HCT116 (cell line): ENCODE data around the gene LDHAL6B. TPM values are rescaled to one million over a fixed set of nuclear protein-coding genes. Genes with fewer than 3 reads are reported as not detected.

Experiments
- ATAC-seq: fragments of 200-7000 bp; cut with Tn5 transposase; 2 replicates; pipeline ENCODE4 v1.9.1; 2020; ENCODE audit warnings: mild to moderate bottlenecking, moderate library complexity
- BruUV-seq: library from RNA; stranded (reverse); fragments of 400-500 nt; replicated peaks from 2 replicates; lab custom pipeline; 2021; lab: Mats Ljungman, UMichigan
- CTCF ChIA-PET: fragments of 300-600 bp; sonication (Branson Sonifier 250); formaldehyde crosslinking; loops from one replicate; lab custom pipeline; 2021; ENCODE audit warnings: antibody characterized with exemption; lab: Charles Lee
- POLR2A ChIA-PET: fragments of 300-600, 350-600 bp; sonication (Branson Sonifier 250); formaldehyde crosslinking; loops from one replicate; lab custom pipeline; 2021; ENCODE audit warnings: antibody characterized with exemption; lab: Charles Lee
- RAD21 ChIA-PET, 2 experiments: fragments of 300-600 bp; sonication (Branson Sonifier 250); formaldehyde crosslinking; loops; one replicate each; lab custom pipeline; 2023; ENCODE audit warnings: low total read pairs in 2 of 2; ENCODE audit not compliant: uncharacterized antibody in 2 of 2, unreplicated experiment in 2 of 2, low non-redundant PET in 1 of 2; lab: Charles Lee
- DNase-seq: peaks from one replicate; pipeline ENCODE4 v3.0.0-alpha.2; 2010; ENCODE audit warnings: low read depth, low spot score
- H2AFZ ChIP-seq: fragments of 200-600 bp; shearing (Covaris generic), sonication (generic); 2 replicates; pipeline ENCODE4 v1.6.1; 2017; ENCODE audit warnings: low read depth, mixed run types, mixed read lengths, antibody characterized with exemption, low read length; ENCODE audit not compliant: poor library complexity, severe bottlenecking
- H3K27ac ChIP-seq: 2 replicates; pipeline ENCODE4 v1.5.1; 2012; ENCODE audit warnings: low read depth, low read length
- H3K27me3 ChIP-seq: fragments of 200-600 bp; sonication (generic); 2 replicates; pipeline ENCODE4 v1.6.1; 2016; ENCODE audit warnings: mixed run types, low read length, mixed read lengths; ENCODE audit not compliant: insufficient read depth
- H3K36me3 ChIP-seq, 2 experiments: fragments of 200-500 bp in 1 of 2; fragments of 200-600 bp in 1 of 2; sonication (Bioruptor generic) in 1 of 2; sonication (generic) in 1 of 2; 2 replicates each; pipeline versions ENCODE4 v1.5.1 to v1.6.1; 2014 to 2016; ENCODE audit warnings: low read length in 2 of 2, inconsistent platforms in 1 of 2, mixed read lengths in 1 of 2, mixed run types in 1 of 2; ENCODE audit not compliant: insufficient read depth in 2 of 2, control insufficient read depth in 1 of 2
- H3K4me1 ChIP-seq, 2 experiments: fragments of 200-600 bp in 1 of 2; sonication (generic) in 1 of 2; 2 replicates each; pipeline versions ENCODE4 v1.5.1 to v1.6.1; 2012 to 2017; ENCODE audit warnings: low read length in 2 of 2, inconsistent platforms in 1 of 2, mild to moderate bottlenecking in 1 of 2, mixed read lengths in 1 of 2, mixed run types in 1 of 2, moderate library complexity in 1 of 2; ENCODE audit not compliant: insufficient read depth in 2 of 2, control insufficient read depth in 1 of 2
- H3K4me2 ChIP-seq: fragments of 200-600 bp; sonication (generic); 2 replicates; pipeline ENCODE4 v1.6.1; 2017; ENCODE audit warnings: mixed run types, low read length, mixed read lengths
- H3K4me3 ChIP-seq, 2 experiments: fragments of 200-600 bp in 1 of 2; sonication (generic) in 1 of 2; replicated peaks in 1 of 2; 2 replicates each; pipeline ENCODE4 v1.5.1; 2011 to 2016; ENCODE audit warnings: low read length in 2 of 2, control low read depth in 1 of 2, low read depth in 1 of 2, mild to moderate bottlenecking in 1 of 2, mixed read lengths in 1 of 2, mixed run types in 1 of 2
- H3K79me2 ChIP-seq: fragments of 200-600 bp; sonication (generic); 2 replicates; pipeline ENCODE4 v1.6.1; 2017; ENCODE audit warnings: mild to moderate bottlenecking, mixed run types, low read length, moderate library complexity, mixed read lengths; ENCODE audit not compliant: insufficient read depth
- H3K9ac ChIP-seq: fragments of 200-600 bp; sonication (generic); 2 replicates; pipeline ENCODE4 v1.6.1; 2016; ENCODE audit warnings: low read length, mixed read lengths
- H3K9me2 ChIP-seq: fragments of 200-600 bp; sonication (generic), shearing (Covaris generic); 2 replicates; pipeline ENCODE4 v1.6.1; 2017; ENCODE audit warnings: mixed run types, mild to moderate bottlenecking, moderate library complexity; ENCODE audit not compliant: insufficient read depth
- H3K9me3 ChIP-seq, 2 experiments: fragments of 200-500 bp in 1 of 2; fragments of 200-600 bp in 1 of 2; sonication (Bioruptor generic) in 1 of 2; sonication (generic) in 1 of 2; 2 replicates each; pipeline ENCODE4 v1.6.1; 2014 to 2017; ENCODE audit warnings: low read length in 2 of 2, mixed read lengths in 2 of 2, inconsistent platforms in 1 of 2, low read depth in 1 of 2, mild to moderate bottlenecking in 1 of 2, mixed run types in 1 of 2, moderate library complexity in 1 of 2; ENCODE audit not compliant: control insufficient read depth in 1 of 2, insufficient read depth in 1 of 2
- H4K20me1 ChIP-seq: fragments of 200-600 bp; sonication (generic), shearing (Covaris generic); 2 replicates; pipeline ENCODE4 v1.6.1; 2017; ENCODE audit warnings: mixed run types, mild to moderate bottlenecking, moderate library complexity; ENCODE audit not compliant: insufficient read depth
- ATF3 ChIP-seq: IDR thresholded peaks from 2 replicates; pipeline ENCODE4 v1.6.1; 2012
- CBX3 ChIP-seq: IDR thresholded peaks from 2 replicates; pipeline ENCODE4 v1.6.1; 2012; ENCODE audit warnings: low read depth
- FOSL1 ChIP-seq: IDR thresholded peaks from 2 replicates; pipeline ENCODE4 v1.6.1; 2012; ENCODE audit warnings: low read depth
- MAX ChIP-seq: IDR thresholded peaks from 2 replicates; pipeline ENCODE4 v1.6.1; 2012
- POLR2A ChIP-seq: IDR thresholded peaks from 2 replicates; pipeline ENCODE4 v1.7.0; 2011; ENCODE audit warnings: borderline replicate concordance; ENCODE audit not compliant: insufficient read depth, insufficient read length; ENCODE audit errors: extremely low read depth
- POLR2AphosphoS5 ChIP-seq: IDR thresholded peaks from 2 replicates; pipeline ENCODE4 v1.6.1; 2011; ENCODE audit warnings: mild to moderate bottlenecking, low read depth, low read length, moderate library complexity
- RAD21 ChIP-seq: IDR thresholded peaks from 2 replicates; pipeline ENCODE4 v1.6.1; 2012; ENCODE audit warnings: low read depth, mild to moderate bottlenecking
- REST ChIP-seq: IDR thresholded peaks from 2 replicates; pipeline ENCODE4 v1.6.1; 2012; ENCODE audit warnings: low read depth
- SIN3A ChIP-seq: IDR thresholded peaks from 2 replicates; pipeline ENCODE4 v1.6.1; 2012; ENCODE audit warnings: low read depth
- SRF ChIP-seq: IDR thresholded peaks from 2 replicates; pipeline ENCODE4 v1.6.1; 2012; ENCODE audit warnings: low read depth
- YY1 ChIP-seq: IDR thresholded peaks from 2 replicates; pipeline ENCODE4 v1.6.1; 2011; ENCODE audit warnings: low read length, low read depth, moderate library complexity, mild to moderate bottlenecking; ENCODE audit not compliant: insufficient replicate concordance; ENCODE audit errors: extremely low read depth
- ZBTB33 ChIP-seq: IDR thresholded peaks from 2 replicates; pipeline ENCODE4 v1.6.1; 2011; ENCODE audit warnings: mild to moderate bottlenecking, low read length, moderate library complexity; ENCODE audit not compliant: insufficient replicate concordance; ENCODE audit errors: extremely low read depth
- ZFX ChIP-seq: fragments of 450-650 bp; IDR thresholded peaks from 2 replicates; pipeline ENCODE4 v1.6.1; 2017
- ZNF274 ChIP-seq: fragments of 200-500 bp; sonication (Bioruptor generic); IDR thresholded peaks from 2 replicates; pipeline ENCODE4 v1.6.1; 2014; ENCODE audit warnings: mild to moderate bottlenecking, low read depth, low read length, inconsistent platforms
- intact Hi-C: fragments of 100-400 bp; cut with micrococcal nuclease; formaldehyde crosslinking; loops from 2 replicates; pipeline ENCODE4 v1.10.0; 2022
- total RNA-seq: library from RNA; stranded (reverse); gene quantifications from one replicate; pipeline ENCODE4 v1.2.1, GENCODE V29; 2021; ENCODE audit not compliant: unreplicated experiment

LDHAL6B gene
- total RNA-seq, 1 experiment from 2014 or later = not detected

- Histone ChIP-seq H3K4me1 (no peaks in the 10 kb centered on the region), H3K9ac (no peak overlapping the region), H4K20me1 (no peaks in the 10 kb centered on the region), H3K36me3 (peaks cover 7 to 13% of the 10 kb centered on the region in 2 experiments; a peak in 3 of 4 replicates)
- no peak for ATAC-seq
- POLR2A ChIA-PET = no interaction called here
- TF ChIP-seq POLR2A (no peak), FOSL1 (no peak), CBX3 (no peak), RAD21 (no peak), ZBTB33 (no peak), POLR2AphosphoS5 (no peak), SIN3A (no peak), ATF3 (no peak), ZFX (no peak), REST (no peak), SRF (no peak), ZNF274 (no peak), YY1 (no peak), MAX (no peak)
- TF ChIP-seq, all 23 proteins: peak for 0
- no peak for DNase-seq
- Histone ChIP-seq H3K27ac (no peak overlapping the region), H3K79me2 (no peaks in the 10 kb centered on the region), H3K4me3 (no peak overlapping the region), H2AFZ (no peak overlapping the region), H3K9me3 (no peaks in the 10 kb centered on the region), H3K9me2 (no peaks in the 10 kb centered on the region), H3K27me3 (no peaks in the 10 kb centered on the region), H3K4me2 (no peak overlapping the region)
- BruUV-seq = no TSS peak
- CTCF ChIA-PET = no interaction called here
- intact Hi-C loops = no loop called here
- RAD21 ChIA-PET = no interaction called here
These were observed 47.4 kb upstream of the LDHAL6B start for GRCh38 chr15:59159210-59159609.
